GM04504 (cell line): ENCODE data around the gene TTC29.

ENCODE experiments used
- DNase-seq: peaks from one replicate; pipeline ENCODE4 v3.0.0-alpha.2; 2012; ENCODE audit warnings: low read depth

Gene TTC29, protein sequence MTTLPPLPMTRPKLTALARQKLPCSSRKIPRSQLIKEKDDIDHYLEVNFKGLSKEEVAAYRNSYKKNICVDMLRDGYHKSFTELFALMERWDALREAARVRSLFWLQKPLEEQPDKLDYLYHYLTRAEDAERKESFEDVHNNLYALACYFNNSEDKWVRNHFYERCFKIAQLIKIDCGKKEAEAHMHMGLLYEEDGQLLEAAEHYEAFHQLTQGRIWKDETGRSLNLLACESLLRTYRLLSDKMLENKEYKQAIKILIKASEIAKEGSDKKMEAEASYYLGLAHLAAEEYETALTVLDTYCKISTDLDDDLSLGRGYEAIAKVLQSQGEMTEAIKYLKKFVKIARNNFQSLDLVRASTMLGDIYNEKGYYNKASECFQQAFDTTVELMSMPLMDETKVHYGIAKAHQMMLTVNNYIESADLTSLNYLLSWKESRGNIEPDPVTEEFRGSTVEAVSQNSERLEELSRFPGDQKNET

GRCh38 chr4:146945556-146946374, at the start of gene TTC29:
Gene TTC29 (minus strand): TSS chr4:146945864. CDS start chr4:146939895, 5,969 bp downstream.
- peak; percentile 52 for DNase-seq

DNA sequence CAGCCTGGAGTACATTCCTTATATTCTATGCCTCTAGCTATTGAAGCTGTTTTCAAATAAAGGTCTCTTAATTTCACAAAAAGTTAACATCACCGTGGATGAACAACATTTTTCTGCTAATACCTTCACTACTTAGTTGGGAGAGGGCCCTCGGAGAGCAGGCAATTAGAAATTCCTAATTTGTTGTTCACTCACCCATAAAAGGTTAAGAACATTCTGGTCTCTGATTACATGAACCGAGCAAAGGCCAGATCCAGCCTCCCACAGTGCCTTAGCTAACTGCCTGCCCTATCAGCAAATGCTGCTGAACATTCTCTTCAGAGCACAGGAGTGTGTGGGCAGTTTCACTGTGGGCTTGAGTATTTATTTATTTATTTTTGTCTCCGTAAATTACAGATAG, 36.0 kb upstream of the TTC29 start:
- DNase-seq = no peak

DNA sequence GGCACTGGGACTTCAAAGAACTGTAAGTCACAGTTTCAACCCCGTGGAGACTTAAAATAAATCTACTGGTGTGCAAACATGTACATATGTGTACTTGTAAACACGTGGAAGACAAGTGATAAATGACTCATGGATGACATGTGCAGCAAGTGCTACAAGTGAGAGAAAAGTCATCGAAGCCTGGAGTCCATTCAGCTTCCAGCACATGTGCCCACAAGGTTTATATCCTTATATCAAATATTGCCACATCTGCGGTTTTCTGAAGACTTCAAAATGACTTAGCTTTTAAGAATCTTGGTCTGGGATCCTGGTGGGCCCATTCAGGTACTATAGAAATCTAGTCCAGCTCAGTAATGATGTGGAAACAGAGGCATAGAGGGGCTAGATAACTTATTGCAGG, 33.0 kb upstream of the TTC29 start:
- DNase-seq = no peak

- no peak for DNase-seq
Measured at GRCh38 chr4:146976145-146976544, 30.5 kb upstream of the TTC29 start.

DNA sequence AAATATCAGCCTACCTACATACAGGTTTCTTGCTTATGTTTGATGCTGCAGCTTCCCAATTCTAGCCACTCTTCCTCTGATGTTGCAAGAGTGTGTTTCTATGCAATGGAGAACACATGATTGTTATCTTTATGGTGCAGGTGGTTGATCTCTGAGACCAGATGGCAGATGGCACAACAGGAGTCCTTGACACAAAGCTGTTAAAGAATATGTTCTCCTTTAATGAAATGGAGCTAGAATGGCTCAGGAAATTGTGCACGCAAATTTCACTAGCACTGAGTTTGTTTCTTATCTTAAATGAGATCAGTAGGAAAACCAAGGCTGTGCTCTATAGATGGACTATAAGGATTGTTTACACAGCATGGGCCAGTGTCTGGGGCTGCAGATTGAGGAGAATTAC, 29.9 kb upstream of the TTC29 start:
- DNase-seq = no peak

DNA sequence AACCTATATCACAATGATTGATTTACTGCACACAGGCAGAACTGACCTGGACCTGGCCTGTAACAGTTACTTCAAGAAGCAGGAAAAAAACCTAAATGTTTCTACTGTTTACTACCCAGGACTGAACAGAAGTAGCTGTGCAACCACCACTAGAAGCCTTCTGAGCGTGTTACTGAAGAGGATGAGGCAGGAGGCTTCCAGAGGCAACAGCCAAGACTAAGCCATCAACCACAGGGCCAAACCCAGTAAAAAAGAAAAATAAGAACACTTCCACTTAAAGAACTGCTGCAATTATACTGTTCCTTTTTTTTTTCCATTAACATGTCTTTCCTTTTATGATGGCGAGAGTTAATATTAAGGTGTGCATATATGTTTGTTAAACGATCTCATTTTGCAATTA, 29.4 kb upstream of the TTC29 start:
- DNase-seq = no peak

DNA sequence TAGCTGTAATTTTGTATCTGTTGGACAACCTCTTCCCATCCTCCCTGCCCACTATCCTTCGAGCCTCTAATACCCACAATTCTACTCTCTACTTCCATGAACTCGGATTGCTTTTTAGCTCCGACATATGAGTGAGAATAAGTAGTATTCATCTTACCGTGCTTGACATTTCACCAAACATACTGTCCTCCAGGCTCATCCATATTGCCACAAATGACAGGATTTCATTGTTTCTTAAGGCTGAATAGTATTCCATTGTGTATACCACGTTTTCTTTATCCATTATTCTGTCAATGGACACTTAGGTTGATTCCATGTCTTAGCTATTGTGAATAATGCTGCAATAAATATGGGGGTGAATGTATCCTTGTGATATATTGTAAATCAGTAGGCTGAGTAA, 26.4 kb upstream of the TTC29 start:
- no peak for DNase-seq

- no peak for DNase-seq
Measured at GRCh38 chr4:146969126-146969525, 23.5 kb upstream of the TTC29 start.

- no peak for DNase-seq
Measured at GRCh38 chr4:146960634-146961033, 15.0 kb upstream of the TTC29 start.

DNA sequence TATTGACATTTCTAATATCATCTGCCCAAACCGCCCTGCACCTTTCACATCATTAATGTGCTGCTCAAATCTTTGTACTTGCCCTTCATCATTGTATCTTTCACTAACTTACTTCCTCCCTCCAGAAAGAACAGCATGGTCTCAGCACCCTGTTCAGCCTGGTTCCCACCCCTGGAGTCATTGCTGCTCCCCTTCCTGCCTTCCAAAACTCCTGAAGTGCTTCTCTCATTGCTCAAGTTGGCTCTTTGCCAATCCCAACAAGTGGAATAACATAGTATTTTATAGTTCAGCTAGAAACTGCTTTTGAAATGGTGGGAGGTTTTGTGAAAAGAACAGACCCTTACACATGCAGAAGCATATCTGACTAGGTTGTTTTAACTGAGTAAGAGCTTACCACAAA, 14.0 kb upstream of the TTC29 start:
- no peak for DNase-seq

DNA sequence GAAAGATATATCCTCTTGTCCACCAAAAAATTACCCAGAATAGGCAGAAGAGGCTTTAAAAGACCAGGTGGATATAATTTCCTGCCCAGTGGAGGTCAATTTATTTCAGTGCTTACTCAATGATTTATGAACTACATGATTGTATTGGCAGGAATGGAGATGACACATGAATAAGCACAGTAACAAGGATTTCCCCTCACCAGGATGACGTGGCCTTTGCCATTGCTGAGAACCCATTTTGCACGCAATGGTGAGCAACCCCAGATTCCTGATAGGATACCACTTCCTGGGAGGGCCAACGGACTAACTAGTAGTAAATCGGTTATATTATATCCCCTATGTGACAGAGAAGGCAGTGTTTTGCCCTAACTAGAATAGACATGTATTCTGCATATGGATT, 11.6 kb upstream of the TTC29 start:
- DNase-seq = peak; percentile 62

DNA sequence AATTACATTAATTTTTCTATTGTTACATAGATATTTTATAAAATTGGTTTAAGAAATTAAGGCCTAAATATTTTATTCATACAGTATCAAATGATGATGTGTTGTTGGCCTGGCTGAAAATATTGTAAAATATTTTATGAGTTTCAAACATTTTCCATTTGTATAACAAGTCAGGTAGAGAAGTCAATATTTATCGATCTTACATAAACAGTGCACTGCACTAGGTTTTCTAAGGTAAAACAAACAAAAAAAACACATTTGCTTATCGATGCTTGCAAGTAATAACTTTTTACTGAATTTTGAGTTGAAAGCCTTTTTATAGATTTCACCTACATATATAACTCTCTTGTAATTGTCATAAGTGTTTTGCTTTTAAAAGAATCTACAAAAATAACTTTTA, 7.2 kb upstream of the TTC29 start:
- DNase-seq = no peak

GRCh38 chr4:146949559-146949958, 3.9 kb upstream of the TTC29 start:
- DNase-seq = no peak

- DNase-seq = no peak
Measured at GRCh38 chr4:146943691-146944375, 1.8 kb downstream of the TTC29 start.

DNA sequence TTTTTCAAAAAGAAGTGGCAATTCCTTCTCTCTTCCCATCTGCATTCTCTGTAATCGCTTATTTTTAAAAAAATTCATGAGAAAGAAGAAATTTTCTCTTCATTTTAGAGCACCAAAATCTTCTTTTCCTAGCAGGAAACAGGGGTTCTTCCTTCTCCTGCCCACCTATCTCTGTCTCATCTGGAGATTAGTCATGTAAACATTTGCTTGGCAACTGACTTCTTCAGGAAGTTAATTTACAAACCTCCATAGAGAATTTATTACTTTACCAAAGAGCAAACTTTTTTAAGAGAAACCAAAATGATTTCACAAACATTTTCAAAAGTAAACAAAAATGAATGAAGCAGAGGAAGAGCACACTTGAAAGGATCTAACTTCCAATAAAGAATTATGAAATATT, 13.5 kb downstream of the TTC29 start:
- DNase-seq = no peak

- DNase-seq = no peak
Measured at GRCh38 chr4:146930673-146931072, 15.0 kb downstream of the TTC29 start.

- no peak for DNase-seq
Measured at GRCh38 chr4:146927695-146928094, 18.0 kb downstream of the TTC29 start.

DNA sequence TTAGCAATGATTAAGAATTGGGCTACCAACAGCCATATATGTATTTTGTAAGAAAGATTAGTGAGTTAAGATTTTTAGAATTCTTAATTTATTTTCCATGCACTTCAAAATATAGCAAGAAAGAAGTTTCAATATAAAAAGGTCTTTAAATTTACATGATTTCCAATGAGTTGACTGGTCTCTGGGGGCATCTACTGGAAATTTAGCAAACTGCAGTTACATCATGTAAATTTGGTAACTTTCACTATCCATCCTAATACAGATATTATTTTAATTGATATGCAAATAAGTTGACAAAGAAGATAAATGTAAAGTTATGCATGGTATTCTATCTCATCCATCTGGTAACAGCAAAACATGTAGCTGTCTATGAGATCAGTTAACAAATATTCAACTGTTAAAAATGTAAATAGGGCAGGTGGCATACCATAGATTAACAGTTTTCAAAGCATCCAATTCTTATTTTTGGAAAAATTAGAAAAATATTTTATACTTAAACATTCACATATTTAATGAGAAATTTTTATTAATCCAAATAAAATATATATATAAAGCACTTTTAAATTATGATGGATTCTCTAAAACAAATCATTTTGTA, 29.1 kb downstream of the TTC29 start:
- peak; percentile 19 for DNase-seq

- no peak for DNase-seq
Measured at GRCh38 chr4:146915132-146915531, 30.5 kb downstream of the TTC29 start.

DNA sequence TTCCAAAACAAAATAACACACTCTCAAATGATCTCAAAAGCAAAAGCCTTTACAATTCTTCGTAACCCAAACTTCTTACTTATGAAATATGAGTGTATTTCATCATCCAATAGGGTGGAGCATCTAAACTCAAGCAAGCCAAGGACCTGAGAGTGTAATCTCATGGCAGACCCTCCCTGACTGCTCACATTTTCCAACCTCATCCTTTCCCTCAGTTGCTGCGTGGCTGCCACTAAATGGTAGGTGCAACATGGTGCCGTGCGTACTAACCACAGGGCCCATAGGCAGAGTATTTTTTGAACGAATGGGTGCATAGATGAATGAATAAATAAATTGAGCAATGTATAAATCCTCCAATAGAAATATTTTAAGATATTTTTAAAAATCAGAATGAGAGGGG, 45.4 kb downstream of the TTC29 start:
- DNase-seq = no peak

- no peak for DNase-seq
Measured at GRCh38 chr4:146890301-146890700, 55.4 kb downstream of the TTC29 start.

DNA sequence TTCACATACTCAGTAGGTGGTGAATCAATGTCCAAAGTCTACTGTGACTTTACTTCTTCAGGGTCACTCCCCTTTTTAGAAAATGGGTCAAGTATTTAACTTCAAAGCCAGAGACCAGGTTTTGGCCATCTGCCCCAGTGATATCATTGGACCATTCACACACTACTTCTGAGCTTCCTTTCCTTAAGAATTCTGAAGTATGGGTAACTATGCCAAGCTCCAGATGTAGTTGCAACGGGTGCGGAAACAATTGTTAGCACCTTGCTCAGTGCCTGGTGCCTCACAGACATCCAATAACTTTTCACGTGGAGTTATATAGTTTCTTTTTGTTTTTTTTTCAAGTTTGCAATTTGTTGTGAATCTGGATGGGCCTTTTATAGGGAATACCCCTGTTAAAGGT, 62.6 kb downstream of the TTC29 start:
- DNase-seq = no peak
